NT2/D1 (cell line): ENCODE data around the gene PAQR7.

Experiments
- YY1 ChIP-seq: IDR thresholded peaks from 2 replicates; pipeline ENCODE4 v1.6.1; 2011; ENCODE audit not compliant: insufficient read length, insufficient read depth
- ZNF274 ChIP-seq: IDR thresholded peaks from 2 replicates; pipeline ENCODE4 v1.6.1; 2011; ENCODE audit warnings: mild to moderate bottlenecking, low read depth, low read length

- TF ChIP-seq ZNF274 (no peak), YY1 (no peak)
Measured at GRCh38 chr1:25874635-25875153, 814 bp downstream of the PAQR7 start.
